HCT116 (cell line): Measurements from ENCODE around the gene PRKAG2. TPM values are rescaled to one million over a fixed set of nuclear protein-coding genes. Genes with fewer than 3 reads are reported as not detected.

Source experiments
- ATAC-seq: fragments of 200-7000 bp; cut with Tn5 transposase; 2 replicates; pipeline ENCODE4 v1.9.1; 2020; ENCODE audit warnings: mild to moderate bottlenecking, moderate library complexity
- BruUV-seq: library from RNA; stranded (reverse); fragments of 400-500 nt; replicated peaks from 2 replicates; lab custom pipeline; 2021; lab: Mats Ljungman, UMichigan
- CTCF ChIA-PET: fragments of 300-600 bp; sonication (Branson Sonifier 250); formaldehyde crosslinking; loops from one replicate; lab custom pipeline; 2021; ENCODE audit warnings: antibody characterized with exemption; lab: Charles Lee
- POLR2A ChIA-PET: fragments of 300-600, 350-600 bp; sonication (Branson Sonifier 250); formaldehyde crosslinking; loops from one replicate; lab custom pipeline; 2021; ENCODE audit warnings: antibody characterized with exemption; lab: Charles Lee
- RAD21 ChIA-PET, 2 experiments: fragments of 300-600 bp; sonication (Branson Sonifier 250); formaldehyde crosslinking; loops; one replicate each; lab custom pipeline; 2023; ENCODE audit warnings: low total read pairs in 2 of 2; ENCODE audit not compliant: uncharacterized antibody in 2 of 2, unreplicated experiment in 2 of 2, low non-redundant PET in 1 of 2; lab: Charles Lee
- DNase-seq: peaks from one replicate; pipeline ENCODE4 v3.0.0-alpha.2; 2010; ENCODE audit warnings: low read depth, low spot score
- H2AFZ ChIP-seq: fragments of 200-600 bp; shearing (Covaris generic), sonication (generic); 2 replicates; pipeline ENCODE4 v1.6.1; 2017; ENCODE audit warnings: low read depth, mixed run types, mixed read lengths, antibody characterized with exemption, low read length; ENCODE audit not compliant: poor library complexity, severe bottlenecking
- H3K27ac ChIP-seq: 2 replicates; pipeline ENCODE4 v1.5.1; 2012; ENCODE audit warnings: low read depth, low read length
- H3K27me3 ChIP-seq: fragments of 200-600 bp; sonication (generic); 2 replicates; pipeline ENCODE4 v1.6.1; 2016; ENCODE audit warnings: mixed run types, low read length, mixed read lengths; ENCODE audit not compliant: insufficient read depth
- H3K36me3 ChIP-seq, 2 experiments: fragments of 200-500 bp in 1 of 2; fragments of 200-600 bp in 1 of 2; sonication (Bioruptor generic) in 1 of 2; sonication (generic) in 1 of 2; 2 replicates each; pipeline versions ENCODE4 v1.5.1 to v1.6.1; 2014 to 2016; ENCODE audit warnings: low read length in 2 of 2, inconsistent platforms in 1 of 2, mixed read lengths in 1 of 2, mixed run types in 1 of 2; ENCODE audit not compliant: insufficient read depth in 2 of 2, control insufficient read depth in 1 of 2
- H3K4me1 ChIP-seq, 2 experiments: fragments of 200-600 bp in 1 of 2; sonication (generic) in 1 of 2; 2 replicates each; pipeline versions ENCODE4 v1.5.1 to v1.6.1; 2012 to 2017; ENCODE audit warnings: low read length in 2 of 2, inconsistent platforms in 1 of 2, mild to moderate bottlenecking in 1 of 2, mixed read lengths in 1 of 2, mixed run types in 1 of 2, moderate library complexity in 1 of 2; ENCODE audit not compliant: insufficient read depth in 2 of 2, control insufficient read depth in 1 of 2
- H3K4me2 ChIP-seq: fragments of 200-600 bp; sonication (generic); 2 replicates; pipeline ENCODE4 v1.6.1; 2017; ENCODE audit warnings: mixed run types, low read length, mixed read lengths
- H3K4me3 ChIP-seq, 2 experiments: fragments of 200-600 bp in 1 of 2; sonication (generic) in 1 of 2; replicated peaks in 1 of 2; 2 replicates each; pipeline ENCODE4 v1.5.1; 2011 to 2016; ENCODE audit warnings: low read length in 2 of 2, control low read depth in 1 of 2, low read depth in 1 of 2, mild to moderate bottlenecking in 1 of 2, mixed read lengths in 1 of 2, mixed run types in 1 of 2
- H3K79me2 ChIP-seq: fragments of 200-600 bp; sonication (generic); 2 replicates; pipeline ENCODE4 v1.6.1; 2017; ENCODE audit warnings: mild to moderate bottlenecking, mixed run types, low read length, moderate library complexity, mixed read lengths; ENCODE audit not compliant: insufficient read depth
- H3K9ac ChIP-seq: fragments of 200-600 bp; sonication (generic); 2 replicates; pipeline ENCODE4 v1.6.1; 2016; ENCODE audit warnings: low read length, mixed read lengths
- H3K9me2 ChIP-seq: fragments of 200-600 bp; sonication (generic), shearing (Covaris generic); 2 replicates; pipeline ENCODE4 v1.6.1; 2017; ENCODE audit warnings: mixed run types, mild to moderate bottlenecking, moderate library complexity; ENCODE audit not compliant: insufficient read depth
- H3K9me3 ChIP-seq, 2 experiments: fragments of 200-500 bp in 1 of 2; fragments of 200-600 bp in 1 of 2; sonication (Bioruptor generic) in 1 of 2; sonication (generic) in 1 of 2; 2 replicates each; pipeline ENCODE4 v1.6.1; 2014 to 2017; ENCODE audit warnings: low read length in 2 of 2, mixed read lengths in 2 of 2, inconsistent platforms in 1 of 2, low read depth in 1 of 2, mild to moderate bottlenecking in 1 of 2, mixed run types in 1 of 2, moderate library complexity in 1 of 2; ENCODE audit not compliant: control insufficient read depth in 1 of 2, insufficient read depth in 1 of 2
- H4K20me1 ChIP-seq: fragments of 200-600 bp; sonication (generic), shearing (Covaris generic); 2 replicates; pipeline ENCODE4 v1.6.1; 2017; ENCODE audit warnings: mixed run types, mild to moderate bottlenecking, moderate library complexity; ENCODE audit not compliant: insufficient read depth
- ATF3 ChIP-seq: IDR thresholded peaks from 2 replicates; pipeline ENCODE4 v1.6.1; 2012
- EGR1 ChIP-seq: IDR thresholded peaks from 2 replicates; pipeline ENCODE4 v1.6.1; 2012; ENCODE audit warnings: low read depth
- ELF1 ChIP-seq: IDR thresholded peaks from 2 replicates; pipeline ENCODE4 v1.6.1; 2012; ENCODE audit warnings: low read depth, borderline replicate concordance
- EZH2 ChIP-seq: fragments of 200-600 bp; sonication (generic); IDR thresholded peaks from 2 replicates; pipeline ENCODE4 v1.6.1; 2017; ENCODE audit warnings: antibody characterized with exemption, mixed run types
- EZH2phosphoT487 ChIP-seq: fragments of 200-600 bp; IDR thresholded peaks from 2 replicates; pipeline ENCODE4 v1.6.1; 2018; ENCODE audit warnings: antibody characterized with exemption, borderline replicate concordance
- FOSL1 ChIP-seq: IDR thresholded peaks from 2 replicates; pipeline ENCODE4 v1.6.1; 2012; ENCODE audit warnings: low read depth
- JUND ChIP-seq: IDR thresholded peaks from 2 replicates; pipeline ENCODE4 v1.6.1; 2012
- POLR2A ChIP-seq: IDR thresholded peaks from 2 replicates; pipeline ENCODE4 v1.7.0; 2011; ENCODE audit warnings: borderline replicate concordance; ENCODE audit not compliant: insufficient read depth, insufficient read length; ENCODE audit errors: extremely low read depth
- SIN3A ChIP-seq: IDR thresholded peaks from 2 replicates; pipeline ENCODE4 v1.6.1; 2012; ENCODE audit warnings: low read depth
- SP1 ChIP-seq: IDR thresholded peaks from 2 replicates; pipeline ENCODE4 v1.6.1; 2012; ENCODE audit warnings: low read depth
- YY1 ChIP-seq: IDR thresholded peaks from 2 replicates; pipeline ENCODE4 v1.6.1; 2011; ENCODE audit warnings: low read length, low read depth, moderate library complexity, mild to moderate bottlenecking; ENCODE audit not compliant: insufficient replicate concordance; ENCODE audit errors: extremely low read depth
- ZBTB33 ChIP-seq: IDR thresholded peaks from 2 replicates; pipeline ENCODE4 v1.6.1; 2011; ENCODE audit warnings: mild to moderate bottlenecking, low read length, moderate library complexity; ENCODE audit not compliant: insufficient replicate concordance; ENCODE audit errors: extremely low read depth
- ZFX ChIP-seq: fragments of 450-650 bp; IDR thresholded peaks from 2 replicates; pipeline ENCODE4 v1.6.1; 2017
- ZNF274 ChIP-seq: fragments of 200-500 bp; sonication (Bioruptor generic); IDR thresholded peaks from 2 replicates; pipeline ENCODE4 v1.6.1; 2014; ENCODE audit warnings: mild to moderate bottlenecking, low read depth, low read length, inconsistent platforms
- intact Hi-C: fragments of 100-400 bp; cut with micrococcal nuclease; formaldehyde crosslinking; loops from 2 replicates; pipeline ENCODE4 v1.10.0; 2022
- total RNA-seq: library from RNA; stranded (reverse); gene quantifications from one replicate; pipeline ENCODE4 v1.2.1, GENCODE V29; 2021; ENCODE audit not compliant: unreplicated experiment
- TF ChIP-seq, protein P1 (sequence below): IDR thresholded peaks from 2 replicates; pipeline ENCODE4 v1.6.1; 2012; ENCODE audit warnings: low read depth
- TF ChIP-seq, protein P2 (sequence below): IDR thresholded peaks from 2 replicates; pipeline ENCODE4 v1.6.1; 2012

PRKAG2 gene
- total RNA-seq, 1 experiment from 2014 or later = 23.6 TPM

DNA sequence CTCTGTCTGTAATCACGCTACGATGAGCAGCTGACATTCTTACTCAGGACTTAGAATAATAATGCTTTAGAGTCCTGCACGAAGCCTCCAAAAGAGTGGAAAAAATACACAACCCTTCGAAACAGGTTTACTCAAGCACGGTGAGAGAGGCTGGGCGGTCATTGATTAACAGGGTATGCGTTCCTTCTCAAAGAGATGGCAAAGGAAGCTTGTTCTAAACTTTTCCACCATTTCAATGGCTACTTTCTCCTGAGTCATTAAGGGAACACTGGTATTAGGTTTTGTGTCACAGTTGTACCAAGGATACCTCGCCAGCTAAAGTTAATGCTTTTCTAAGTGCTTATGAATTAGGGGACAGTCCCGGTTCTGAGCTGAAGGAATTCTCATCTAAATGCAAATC, 215.3 kb downstream of the PRKAG2 start:
- Histone ChIP-seq H3K9ac (no peak overlapping the region), H3K4me1 (no peaks in the 10 kb centered on the region), H4K20me1 (no peaks in the 10 kb centered on the region), H3K27ac (no peak overlapping the region), H3K4me2 (no peak overlapping the region), H3K9me2 (no peaks in the 10 kb centered on the region), H3K4me3 (no peak overlapping the region), H3K9me3 (no peaks in the 10 kb centered on the region), H3K79me2 (no peaks in the 10 kb centered on the region), H2AFZ (no peak overlapping the region), H3K27me3 (no peaks in the 10 kb centered on the region), H3K36me3 (no peaks in the 10 kb centered on the region)
- no peak for TF ChIP-seq ZNF274
- TF ChIP-seq SIN3A = no peak
- TF ChIP-seq YY1 = no peak
- TF ChIP-seq EGR1 = no peak
- TF ChIP-seq, protein P1, sequence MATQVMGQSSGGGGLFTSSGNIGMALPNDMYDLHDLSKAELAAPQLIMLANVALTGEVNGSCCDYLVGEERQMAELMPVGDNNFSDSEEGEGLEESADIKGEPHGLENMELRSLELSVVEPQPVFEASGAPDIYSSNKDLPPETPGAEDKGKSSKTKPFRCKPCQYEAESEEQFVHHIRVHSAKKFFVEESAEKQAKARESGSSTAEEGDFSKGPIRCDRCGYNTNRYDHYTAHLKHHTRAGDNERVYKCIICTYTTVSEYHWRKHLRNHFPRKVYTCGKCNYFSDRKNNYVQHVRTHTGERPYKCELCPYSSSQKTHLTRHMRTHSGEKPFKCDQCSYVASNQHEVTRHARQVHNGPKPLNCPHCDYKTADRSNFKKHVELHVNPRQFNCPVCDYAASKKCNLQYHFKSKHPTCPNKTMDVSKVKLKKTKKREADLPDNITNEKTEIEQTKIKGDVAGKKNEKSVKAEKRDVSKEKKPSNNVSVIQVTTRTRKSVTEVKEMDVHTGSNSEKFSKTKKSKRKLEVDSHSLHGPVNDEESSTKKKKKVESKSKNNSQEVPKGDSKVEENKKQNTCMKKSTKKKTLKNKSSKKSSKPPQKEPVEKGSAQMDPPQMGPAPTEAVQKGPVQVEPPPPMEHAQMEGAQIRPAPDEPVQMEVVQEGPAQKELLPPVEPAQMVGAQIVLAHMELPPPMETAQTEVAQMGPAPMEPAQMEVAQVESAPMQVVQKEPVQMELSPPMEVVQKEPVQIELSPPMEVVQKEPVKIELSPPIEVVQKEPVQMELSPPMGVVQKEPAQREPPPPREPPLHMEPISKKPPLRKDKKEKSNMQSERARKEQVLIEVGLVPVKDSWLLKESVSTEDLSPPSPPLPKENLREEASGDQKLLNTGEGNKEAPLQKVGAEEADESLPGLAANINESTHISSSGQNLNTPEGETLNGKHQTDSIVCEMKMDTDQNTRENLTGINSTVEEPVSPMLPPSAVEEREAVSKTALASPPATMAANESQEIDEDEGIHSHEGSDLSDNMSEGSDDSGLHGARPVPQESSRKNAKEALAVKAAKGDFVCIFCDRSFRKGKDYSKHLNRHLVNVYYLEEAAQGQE = no peak
- TF ChIP-seq, protein P2, sequence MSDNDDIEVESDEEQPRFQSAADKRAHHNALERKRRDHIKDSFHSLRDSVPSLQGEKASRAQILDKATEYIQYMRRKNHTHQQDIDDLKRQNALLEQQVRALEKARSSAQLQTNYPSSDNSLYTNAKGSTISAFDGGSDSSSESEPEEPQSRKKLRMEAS = no peak
- TF ChIP-seq ZFX = no peak
- TF ChIP-seq JUND = no peak
- no peak for TF ChIP-seq EZH2
- TF ChIP-seq EZH2phosphoT487 = no peak
- no peak for TF ChIP-seq POLR2A
- TF ChIP-seq ATF3 = no peak
- TF ChIP-seq SP1 = no peak
- TF ChIP-seq FOSL1 = no peak
- TF ChIP-seq ELF1 = no peak
- TF ChIP-seq ZBTB33 = no peak
- CTCF ChIA-PET = no interaction called here
- DNase-seq = no peak
- POLR2A ChIA-PET = no interaction called here
- intact Hi-C loops = no loop called here
- RAD21 ChIA-PET = no interaction called here
- no peak for ATAC-seq
- no TSS peak for BruUV-seq
